GM23338 (cell line): Measurements from ENCODE around the gene OR10X1. TPM values are rescaled to one million over a fixed set of nuclear protein-coding genes. Genes with fewer than 3 reads are reported as not detected.

Source experiments
- ATAC-seq: fragments of 200-7000 bp; cut with Tn5 transposase; 3 replicates; pipeline ENCODE4 v1.9.1; 2020
- DNase-seq: peaks from one replicate; pipeline ENCODE4 v3.0.0-alpha.2; 2015; ENCODE audit warnings: low spot score
- H2AFZ ChIP-seq: fragments of 200-600 bp; sonication (generic); 2 replicates; pipeline ENCODE4 v1.8.0; 2016; ENCODE audit warnings: antibody characterized with exemption, mild to moderate bottlenecking, moderate library complexity
- H3F3A ChIP-seq: fragments of 200-600 bp; sonication (generic); replicated peaks from 2 replicates; pipeline ENCODE4 v1.8.0; 2017; ENCODE audit warnings: antibody characterized with exemption, mixed run types, low read depth
- H3K27ac ChIP-seq: fragments of 200-600 bp; sonication (generic); 2 replicates; pipeline ENCODE4 v1.6.1; 2016; ENCODE audit warnings: low read depth
- H3K27me3 ChIP-seq: fragments of 200-600 bp; sonication (generic); 2 replicates; pipeline ENCODE4 v1.8.0; 2016; ENCODE audit warnings: mild to moderate bottlenecking, mixed run types, moderate library complexity; ENCODE audit not compliant: insufficient read depth
- H3K36me3 ChIP-seq: fragments of 200-600 bp; sonication (generic); 2 replicates; pipeline ENCODE4 v1.8.0; 2016; ENCODE audit warnings: mild to moderate bottlenecking; ENCODE audit not compliant: insufficient read depth
- H3K4me1 ChIP-seq: fragments of 200-600 bp; sonication (generic); 2 replicates; pipeline ENCODE4 v1.8.0; 2016; ENCODE audit warnings: mild to moderate bottlenecking, moderate library complexity; ENCODE audit not compliant: insufficient read depth
- H3K4me2 ChIP-seq: fragments of 200-600 bp; sonication (generic); 2 replicates; pipeline ENCODE4 v1.7.1; 2017; ENCODE audit warnings: mixed run types
- H3K4me3 ChIP-seq: fragments of 200-600 bp; sonication (generic); 2 replicates; pipeline ENCODE4 v1.6.1; 2016; ENCODE audit warnings: mixed run types
- H3K79me2 ChIP-seq: fragments of 200-600 bp; sonication (generic); replicated peaks from 2 replicates; pipeline ENCODE4 v1.8.0; 2017; ENCODE audit warnings: mild to moderate bottlenecking; ENCODE audit not compliant: insufficient read depth
- H3K9me2 ChIP-seq: fragments of 200-600 bp; sonication (generic); 2 replicates; pipeline ENCODE4 v1.8.0; 2017; ENCODE audit not compliant: insufficient read depth
- H4K20me1 ChIP-seq: fragments of 200-600 bp; sonication (generic); replicated peaks from 2 replicates; pipeline ENCODE4 v1.8.0; 2017; ENCODE audit warnings: mild to moderate bottlenecking; ENCODE audit not compliant: insufficient read depth
- H3K27ac Mint-ChIP-seq: 2 replicates; pipeline ENCODE4 v1.8.0; 2020; ENCODE audit warnings: inconsistent platforms, mild to moderate bottlenecking, moderate library complexity, mixed read lengths
- H3K27me3 Mint-ChIP-seq: 3 replicates; pipeline ENCODE4 v1.8.0; 2022; ENCODE audit warnings: low read depth, mild to moderate bottlenecking, moderate library complexity, mixed read lengths, inconsistent platforms; ENCODE audit not compliant: insufficient read depth, poor library complexity
- H3K36me3 Mint-ChIP-seq: 3 replicates; pipeline ENCODE4 v1.8.0; 2021; ENCODE audit warnings: low read depth, mild to moderate bottlenecking, inconsistent platforms, moderate library complexity, mixed read lengths
- H3K4me1 Mint-ChIP-seq: 3 replicates; pipeline ENCODE4 v1.8.0; 2020; ENCODE audit warnings: mild to moderate bottlenecking, inconsistent platforms, mixed read lengths
- H3K4me3 Mint-ChIP-seq: 3 replicates; pipeline ENCODE4 v1.8.0; 2021; ENCODE audit warnings: moderate library complexity, mild to moderate bottlenecking, inconsistent platforms, mixed read lengths
- H3K9me3 Mint-ChIP-seq: 3 replicates; pipeline ENCODE4 v1.8.0; 2020; ENCODE audit warnings: moderate library complexity, mild to moderate bottlenecking, inconsistent platforms, mixed read lengths
- CREB1 ChIP-seq: fragments of 250-450 bp; sonication (Bioruptor Pico); IDR thresholded peaks from 2 replicates; pipeline ENCODE4 v1.5.0; 2020; ENCODE audit warnings: low read depth, mild to moderate bottlenecking, moderate library complexity
- ETS1 ChIP-seq: IDR thresholded peaks from 2 replicates; pipeline ENCODE4 v1.6.1; 2016; ENCODE audit warnings: antibody characterized with exemption
- EZH2phosphoT487 ChIP-seq: fragments of 200-600 bp; sonication (generic); IDR thresholded peaks from one replicate; pipeline ENCODE4 v1.8.1; 2018; ENCODE audit warnings: antibody characterized with exemption; ENCODE audit not compliant: unreplicated experiment
- JUNB ChIP-seq: IDR thresholded peaks from one replicate; pipeline ENCODE4 v1.6.1; 2016; ENCODE audit warnings: antibody characterized with exemption; ENCODE audit not compliant: unreplicated experiment
- NANOG ChIP-seq: IDR thresholded peaks from 2 replicates; pipeline ENCODE4 v1.6.1; 2016; ENCODE audit warnings: antibody characterized with exemption, borderline replicate concordance
- REST ChIP-seq: IDR thresholded peaks from one replicate; pipeline ENCODE4 v1.6.1; 2018; ENCODE audit warnings: antibody characterized with exemption; ENCODE audit not compliant: unreplicated experiment
- STAT1 ChIP-seq: IDR thresholded peaks from one replicate; pipeline ENCODE4 v1.6.1; 2016; ENCODE audit warnings: antibody characterized with exemption; ENCODE audit not compliant: unreplicated experiment
- ZNF331 ChIP-seq: fragments of 250-450 bp; sonication (Bioruptor Pico); IDR thresholded peaks from 2 replicates; pipeline ENCODE4 v1.5.0; 2020; ENCODE audit warnings: low read depth, mild to moderate bottlenecking, moderate library complexity
- ZNF462 ChIP-seq: fragments of 250-450 bp; sonication (Bioruptor Pico); IDR thresholded peaks from 2 replicates; pipeline ENCODE4 v1.5.0; 2020; ENCODE audit warnings: mild to moderate bottlenecking, moderate library complexity
- polyA plus RNA-seq: library from polyadenylated mRNA; unstranded; fragments of >200 nt; fragmentation: Nextera tagmentation; extraction: Ambion mirVana; gene quantifications from 2 replicates; pipeline ENCODE4 v1.2.1, GENCODE V29; 2016
- total RNA-seq: library from RNA; depleted of rRNA; stranded (reverse); fragments of >200 nt; shearing (Covaris generic); gene quantifications from 2 replicates; pipeline ENCODE4 v1.2.3, GENCODE V29; 2014
- TF ChIP-seq, protein P1 (sequence below), 2 experiments: fragments of 200-600 bp in 1 of 2; sonication (generic) in 1 of 2; conservative IDR thresholded peaks; 2 replicates each; pipeline versions ENCODE4 v1.5.1 to v1.6.1; 2016 to 2017; ENCODE audit warnings: antibody characterized with exemption in 2 of 2, low read depth in 2 of 2, mild to moderate bottlenecking in 2 of 2, moderate library complexity in 1 of 2

Gene OR10X1
- total and polyA plus RNA-seq, 2 experiments from 2014 or later = not detected

GRCh38 chr1:158564608-158565007, 15.1 kb downstream of the OR10X1 start:
- Histone ChIP-seq H3F3A (no peaks in the 10 kb centered on the region), H3K4me1 (no peaks in the 10 kb centered on the region), H3K27me3 (no peaks in the 10 kb centered on the region), H3K4me3 (no peak overlapping the region), H4K20me1 (no peaks in the 10 kb centered on the region), H3K9me2 (peaks cover 9% of the 10 kb centered on the region; the same call in 1 of the 2 replicates), H3K79me2 (no peaks in the 10 kb centered on the region), H2AFZ (peak overlapping the region; percentile 56; the same call in 1 of the 2 replicates), H3K36me3 (no peaks in the 10 kb centered on the region), H3K27ac (no peak overlapping the region), H3K4me2 (no peak overlapping the region)
- Mint-ChIP-seq H3K27me3 (peaks cover 2% of the 10 kb centered on the region), H3K9me3 (no peaks in the 10 kb centered on the region), H3K4me3 (no peak overlapping the region), H3K36me3 (no peaks in the 10 kb centered on the region), H3K27ac (no peak overlapping the region), H3K4me1 (no peaks in the 10 kb centered on the region)
- ATAC-seq = no peak
- TF ChIP-seq ZNF462 (CRISPR knock-in tag) (no peak), JUNB (no peak), NANOG (no peak), STAT1 (no peak), EZH2phosphoT487 (no peak), ETS1 (no peak), CREB1 (CRISPR knock-in tag) (no peak), ZNF331 (CRISPR knock-in tag) (no peak), REST (no peak)
- TF ChIP-seq, protein P1, sequence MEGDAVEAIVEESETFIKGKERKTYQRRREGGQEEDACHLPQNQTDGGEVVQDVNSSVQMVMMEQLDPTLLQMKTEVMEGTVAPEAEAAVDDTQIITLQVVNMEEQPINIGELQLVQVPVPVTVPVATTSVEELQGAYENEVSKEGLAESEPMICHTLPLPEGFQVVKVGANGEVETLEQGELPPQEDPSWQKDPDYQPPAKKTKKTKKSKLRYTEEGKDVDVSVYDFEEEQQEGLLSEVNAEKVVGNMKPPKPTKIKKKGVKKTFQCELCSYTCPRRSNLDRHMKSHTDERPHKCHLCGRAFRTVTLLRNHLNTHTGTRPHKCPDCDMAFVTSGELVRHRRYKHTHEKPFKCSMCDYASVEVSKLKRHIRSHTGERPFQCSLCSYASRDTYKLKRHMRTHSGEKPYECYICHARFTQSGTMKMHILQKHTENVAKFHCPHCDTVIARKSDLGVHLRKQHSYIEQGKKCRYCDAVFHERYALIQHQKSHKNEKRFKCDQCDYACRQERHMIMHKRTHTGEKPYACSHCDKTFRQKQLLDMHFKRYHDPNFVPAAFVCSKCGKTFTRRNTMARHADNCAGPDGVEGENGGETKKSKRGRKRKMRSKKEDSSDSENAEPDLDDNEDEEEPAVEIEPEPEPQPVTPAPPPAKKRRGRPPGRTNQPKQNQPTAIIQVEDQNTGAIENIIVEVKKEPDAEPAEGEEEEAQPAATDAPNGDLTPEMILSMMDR (conservative IDR thresholded peaks at IDR 0.05; ENCODE audit: low read depth in 2 of 2) = no peak; a peak in 1 of 4 replicates
- peak; percentile 5 for DNase-seq
